PFSK-1 (cell line): ENCODE data around the gene B3GNT9.
A peak's percentile ranks its signal among the peaks of the same experiment; 100 is the strongest.

Experiments
- FOXP2 ChIP-seq: optimal IDR thresholded peaks from 2 replicates; pipeline ENCODE3; 2011; ENCODE audit warnings: borderline replicate concordance, control low read depth, inconsistent platforms; ENCODE audit not compliant: insufficient read depth; ENCODE audit errors: extremely low read length, extremely low read depth
- POLR2AphosphoS5 ChIP-seq: IDR thresholded peaks from 2 replicates; pipeline ENCODE4 v1.6.1; 2012; ENCODE audit warnings: low read depth, mild to moderate bottlenecking, control low read depth, low read length, moderate library complexity
- REST ChIP-seq, 2 experiments: IDR thresholded peaks; 2 replicates each; pipeline versions ENCODE4 v1.6.1 to v1.8.0; 2011 to 2012; ENCODE audit warnings: low read depth in 2 of 2, low read length in 2 of 2, control low read depth in 1 of 2, inconsistent platforms in 1 of 2, mild to moderate bottlenecking in 1 of 2, moderate library complexity in 1 of 2; ENCODE audit not compliant: insufficient read depth in 1 of 2
- SIN3A ChIP-seq: IDR thresholded peaks from 2 replicates; pipeline ENCODE4 v1.6.1; 2012; ENCODE audit warnings: mild to moderate bottlenecking, low read length, moderate library complexity, borderline replicate concordance; ENCODE audit not compliant: insufficient read depth
- TAF1 ChIP-seq: IDR thresholded peaks from 2 replicates; pipeline ENCODE4 v1.6.1; 2012; ENCODE audit warnings: low read length, control low read depth, borderline replicate concordance; ENCODE audit not compliant: insufficient read depth

The B3GNT9 gene

GRCh38 chr16:67177743-67178699 lies 27.2 kb upstream of the B3GNT9 start:
- TF ChIP-seq REST (IDR thresholded peaks at IDR 0.05; ENCODE audit: insufficient read depth in 1 of 2, low read depth in 2 of 2, low read length in 2 of 2) (no peak), TAF1 (no peak), FOXP2 (no peak), POLR2AphosphoS5 (no peak), SIN3A (no peak)

GRCh38 chr16:67176662-67177061 lies 25.9 kb upstream of the B3GNT9 start:
- TF ChIP-seq POLR2AphosphoS5 (no peak), SIN3A (no peak), TAF1 (no peak), FOXP2 (no peak), REST (IDR thresholded peaks at IDR 0.05; ENCODE audit: insufficient read depth in 1 of 2, low read depth in 2 of 2, low read length in 2 of 2) (no peak)

GRCh38 chr16:67174706-67175231 lies 24.0 kb upstream of the B3GNT9 start:
- TF ChIP-seq TAF1, result no peak

GRCh38 chr16:67173808-67174705 lies 23.3 kb upstream of the B3GNT9 start:
- no peak for TF ChIP-seq SIN3A
- TF ChIP-seq POLR2AphosphoS5, result peak; percentile 53
- TF ChIP-seq FOXP2, result peak; percentile 69

GRCh38 chr16:67173323-67173722 lies 22.5 kb upstream of the B3GNT9 start:
- TF ChIP-seq TAF1, result no peak

GRCh38 chr16:67170949-67171649 lies 20.3 kb upstream of the B3GNT9 start:
- TF ChIP-seq TAF1 (no peak), POLR2AphosphoS5 (no peak), SIN3A (no peak), REST (IDR thresholded peaks at IDR 0.05; ENCODE audit: insufficient read depth in 1 of 2, low read depth in 2 of 2, low read length in 2 of 2) (no peak), FOXP2 (no peak)
